HuH-7.5 (cell line): ENCODE results near the gene CHCHD6.

Experiments used
- DNase-seq: peaks from one replicate; pipeline ENCODE4 v3.0.0; 2011; ENCODE audit warnings: low spot score

The CHCHD6 gene

GRCh38 chr3:126939733-126940132, 235.7 kb downstream of the CHCHD6 start:
- no peak for DNase-seq

GRCh38 chr3:126941721-126942270, 237.8 kb downstream of the CHCHD6 start:
- no peak for DNase-seq

GRCh38 chr3:126944089-126944965, 240.3 kb downstream of the CHCHD6 start:
- DNase-seq, result no peak

GRCh38 chr3:126945171-126945721, 241.2 kb downstream of the CHCHD6 start:
- no peak for DNase-seq

GRCh38 chr3:126945891-126946290, 241.9 kb downstream of the CHCHD6 start:
- DNase-seq, result no peak

GRCh38 chr3:126946405-126946804, 242.4 kb downstream of the CHCHD6 start:
- DNase-seq, result no peak

- DNase-seq, result no peak
Observed at GRCh38 chr3:126947429-126947828, 243.4 kb downstream of the CHCHD6 start.

GRCh38 chr3:126948980-126949535, 245.0 kb downstream of the CHCHD6 start:
- DNase-seq, result no peak

- no peak for DNase-seq
Observed at GRCh38 chr3:126951561-126951960, 247.5 kb downstream of the CHCHD6 start.

- DNase-seq, result no peak
Observed at GRCh38 chr3:126952261-126952982, 248.4 kb downstream of the CHCHD6 start.

GRCh38 chr3:126952983-126953660, 249.1 kb downstream of the CHCHD6 start:
- DNase-seq, result no peak

- no peak for DNase-seq
Observed at GRCh38 chr3:126954141-126954842, 250.3 kb downstream of the CHCHD6 start.

GRCh38 chr3:126955004-126955790, 251.2 kb downstream of the CHCHD6 start:
- no peak for DNase-seq

GRCh38 chr3:126956361-126956760, 252.3 kb downstream of the CHCHD6 start:
- DNase-seq, result no peak

GRCh38 chr3:126956866-126957650, 253.0 kb downstream of the CHCHD6 start:
- no peak for DNase-seq

GRCh38 chr3:126957776-126958637, 254.0 kb downstream of the CHCHD6 start:
- no peak for DNase-seq

GRCh38 chr3:126958638-126959085, 254.6 kb downstream of the CHCHD6 start:
- no peak for DNase-seq

- DNase-seq, result no peak
Observed at GRCh38 chr3:126959136-126959920, 255.3 kb downstream of the CHCHD6 start.
